ENCODE data around the gene NDUFB7.

Gene NDUFB7

GRCh38 chr19:14580623-14581237 is 8.9 kb upstream of the NDUFB7 start:
- H3K36me3 ChIP-seq: no peaks in the 10 kb centered on the region
- H3K4me1 ChIP-seq: peaks cover 42 to 83% (median 59%) of the 10 kb centered on the region in 10 experiments
- peak overlapping the region in 3 of 11 experiments; percentile 22 to 41 (median 35); a peak in 4 of 22 replicates for H3K4me2 ChIP-seq
- H3K9ac ChIP-seq: no peak overlapping the region; a peak in 1 of 22 replicates
- TF ChIP-seq Cebpa-rat (IDR thresholded peaks at IDR 0.05): no peak
- no peak overlapping the region; a peak in 1 of 22 replicates for H3K27ac ChIP-seq
- H4K20me1 ChIP-seq: peaks cover 0 to 4% (median 0%) of the 10 kb centered on the region in 11 experiments; a peak in 2 of 22 replicates
- H3K27me3 ChIP-seq: no peaks in the 10 kb centered on the region; a peak in 1 of 22 replicates
- H3K4me3 ChIP-seq: no peak overlapping the region
- 0 out of 22 replicates have a peak, but pooled peaks cover 0 to 4% (median 0%) of the 10 kb centered on the region in 11 experiments for H3K9me3 ChIP-seq (replicated peaks in 1 of 11)

- no peak for TF ChIP-seq Cebpa-rat (IDR thresholded peaks at IDR 0.05)
- H3K36me3 ChIP-seq: no peaks in the 10 kb centered on the region
- peaks cover 0 to 4% (median 0%) of the 10 kb centered on the region in 11 experiments; a peak in 2 of 22 replicates for H4K20me1 ChIP-seq
- H3K9ac ChIP-seq: peak overlapping the region in 9 of 11 experiments; percentile 36 to 71 (median 59); a peak in 16 of 22 replicates
- peak overlapping the region in 10 of 11 experiments; percentile 2 to 79 (median 73); a peak in 19 of 22 replicates for H3K27ac ChIP-seq
- peak overlapping the region; percentile 51 to 86 (median 72) for H3K4me2 ChIP-seq
- H3K4me3 ChIP-seq: peak overlapping the region in 2 of 10 experiments; percentile 1 to 13; a peak in 1 of 20 replicates
- H3K4me1 ChIP-seq: peaks cover 37 to 93% (median 69%) of the 10 kb centered on the region in 10 experiments
- H3K9me3 ChIP-seq (replicated peaks in 1 of 11): 0 out of 22 replicates have a peak, but pooled peaks cover 0 to 6% (median 0%) of the 10 kb centered on the region in 11 experiments
- no peaks in the 10 kb centered on the region for H3K27me3 ChIP-seq
These were observed 6.1 kb upstream of the NDUFB7 start for GRCh38 chr19:14577885-14578427.

- Histone ChIP-seq H3K4me2 (peak overlapping the region; percentile 51 to 86 (median 72); a peak in 21 of 22 replicates), H3K36me3 (no peaks in the 10 kb centered on the region), H3K27me3 (no peaks in the 10 kb centered on the region), H3K9me3 (replicated peaks in 1 of 11) (0 out of 22 replicates have a peak, but pooled peaks cover 0 to 6% (median 0%) of the 10 kb centered on the region in 11 experiments), H3K4me1 (peaks cover 33 to 92% (median 67%) of the 10 kb centered on the region in 10 experiments), H4K20me1 (peaks cover 0 to 4% (median 0%) of the 10 kb centered on the region in 11 experiments; a peak in 2 of 22 replicates), H3K9ac (peak overlapping the region in 9 of 11 experiments; percentile 8 to 71 (median 59); a peak in 16 of 22 replicates), H3K27ac (peak overlapping the region in 10 of 11 experiments; percentile 2 to 79 (median 73); a peak in 18 of 22 replicates), H3K4me3 (no peak overlapping the region)
- no peak for TF ChIP-seq Cebpa-rat (IDR thresholded peaks at IDR 0.05)
These were observed 5.4 kb upstream of the NDUFB7 start for GRCh38 chr19:14577264-14577663.

- H3K4me2 ChIP-seq: peak overlapping the region in 10 of 11 experiments; percentile 4 to 86 (median 68); a peak in 16 of 22 replicates
- H3K4me1 ChIP-seq: peaks cover 34 to 89% (median 71%) of the 10 kb centered on the region in 10 experiments
- peak overlapping the region in 7 of 11 experiments; percentile 3 to 79 (median 44); a peak in 9 of 22 replicates for H3K27ac ChIP-seq
- H3K36me3 ChIP-seq: no peaks in the 10 kb centered on the region
- H3K9me3 ChIP-seq (replicated peaks in 1 of 11): 0 out of 22 replicates have a peak, but pooled peaks cover 0 to 6% (median 0%) of the 10 kb centered on the region in 11 experiments
- no peak overlapping the region for H3K4me3 ChIP-seq
- H3K27me3 ChIP-seq: no peaks in the 10 kb centered on the region
- no peak overlapping the region for H3K9ac ChIP-seq
- H4K20me1 ChIP-seq: peaks cover 0 to 4% (median 0%) of the 10 kb centered on the region in 11 experiments; a peak in 2 of 22 replicates
- no peak for TF ChIP-seq Cebpa-rat (IDR thresholded peaks at IDR 0.05)
These were observed 4.5 kb upstream of the NDUFB7 start for GRCh38 chr19:14576363-14576762.

GRCh38 chr19:14575428-14575980 is 3.6 kb upstream of the NDUFB7 start:
- Histone ChIP-seq H3K4me3 (no peak overlapping the region), H3K9me3 (replicated peaks in 1 of 11) (0 out of 22 replicates have a peak, but pooled peaks cover 0 to 6% (median 0%) of the 10 kb centered on the region in 11 experiments), H3K4me1 (peaks cover 39 to 89% (median 78%) of the 10 kb centered on the region in 10 experiments), H3K27ac (peak overlapping the region in 7 of 11 experiments; percentile 3 to 74 (median 66); a peak in 10 of 22 replicates), H3K27me3 (no peaks in the 10 kb centered on the region), H4K20me1 (peaks cover 0 to 5% (median 0%) of the 10 kb centered on the region in 11 experiments; a peak in 2 of 22 replicates), H3K36me3 (peaks cover 0 to 4% (median 0%) of the 10 kb centered on the region in 11 experiments; a peak in 4 of 22 replicates), H3K4me2 (peak overlapping the region in 7 of 11 experiments; percentile 64 to 86 (median 78); a peak in 11 of 22 replicates), H3K9ac (no peak overlapping the region)
- TF ChIP-seq Cebpa-rat (IDR thresholded peaks at IDR 0.05): no peak

GRCh38 chr19:14570864-14571527 is 870 bp downstream of the NDUFB7 start:
- H3K4me2 ChIP-seq: peak overlapping the region; percentile 74 to 100 (median 97)
- H3K27me3 ChIP-seq: no peaks in the 10 kb centered on the region
- H3K4me1 ChIP-seq: peaks cover 56 to 91% (median 80%) of the 10 kb centered on the region in 10 experiments
- peak overlapping the region; percentile 79 to 89 (median 85) for H3K9ac ChIP-seq
- 0 out of 22 replicates have a peak, but pooled peaks cover 0 to 6% (median 0%) of the 10 kb centered on the region in 11 experiments for H3K9me3 ChIP-seq (replicated peaks in 1 of 11)
- TF ChIP-seq Cebpa-rat (IDR thresholded peaks at IDR 0.05): no peak
- peak overlapping the region; percentile 71 to 98 (median 82) for H3K4me3 ChIP-seq
- H3K27ac ChIP-seq: peak overlapping the region; percentile 46 to 90 (median 84); a peak in 21 of 22 replicates
- H4K20me1 ChIP-seq: peaks cover 16 to 39% (median 29%) of the 10 kb centered on the region in 11 experiments; a peak in 19 of 22 replicates
- peaks cover 0 to 42% (median 16%) of the 10 kb centered on the region in 11 experiments; a peak in 15 of 22 replicates for H3K36me3 ChIP-seq

- Histone ChIP-seq H3K27me3 (no peaks in the 10 kb centered on the region), H3K36me3 (peaks cover 11 to 64% (median 31%) of the 10 kb centered on the region in 11 experiments; a peak in 18 of 22 replicates), H3K4me3 (peak overlapping the region in 7 of 10 experiments; percentile 12 to 37 (median 28); a peak in 8 of 20 replicates), H3K27ac (peak overlapping the region in 8 of 11 experiments; percentile 51 to 78 (median 66); a peak in 17 of 22 replicates), H3K4me1 (peaks cover 77 to 90% (median 86%) of the 10 kb centered on the region in 10 experiments), H4K20me1 (peaks cover 28 to 70% (median 48%) of the 10 kb centered on the region in 11 experiments; a peak in 19 of 22 replicates), H3K4me2 (peak overlapping the region; percentile 53 to 91 (median 83)), H3K9ac (peak overlapping the region in 10 of 11 experiments; percentile 4 to 79 (median 60); a peak in 16 of 22 replicates), H3K9me3 (replicated peaks in 1 of 11) (no peaks in the 10 kb centered on the region)
- no peak for TF ChIP-seq Cebpa-rat (IDR thresholded peaks at IDR 0.05)
These were observed 4.8 kb downstream of the NDUFB7 start for GRCh38 chr19:14567079-14567478.

Data from BLaER1 treated with 17β-estradiol and CSF1 and Interleukin-3, amounts not matched to agents 10 nM and 100 nM (cell line).